AG09319 (cell line): ENCODE measurements around the gene NEK9.

ENCODE experiments used
- DNase-seq: peaks from one replicate; pipeline ENCODE4 v3.0.0-alpha.2; 2010; ENCODE audit warnings: low read depth; ENCODE audit errors: extremely low read depth
- TF ChIP-seq, protein P1 (sequence below): IDR thresholded peaks from 2 replicates; pipeline ENCODE4 v1.5.1; 2011; ENCODE audit warnings: low read depth, mild to moderate bottlenecking, inconsistent platforms, low read length, moderate library complexity

The NEK9 gene

DNA sequence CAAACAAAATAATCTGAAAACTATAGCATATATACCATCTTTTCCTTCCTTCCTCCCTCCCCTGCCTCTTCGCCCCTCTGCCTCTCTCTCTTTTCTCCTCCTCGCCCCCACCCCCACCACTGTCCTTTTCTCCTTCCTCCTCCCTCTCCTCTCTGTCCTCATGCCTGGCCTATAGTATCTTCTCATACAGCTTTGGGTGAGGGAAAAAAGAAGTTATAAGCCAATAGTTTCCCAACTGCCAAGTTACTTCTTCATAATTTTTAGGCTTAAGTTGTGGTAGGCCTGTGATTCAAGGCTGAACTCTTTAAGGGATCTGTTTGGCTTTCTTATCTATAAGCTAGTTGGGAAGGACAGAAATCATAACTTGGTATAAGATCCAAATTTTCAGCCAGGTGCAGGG lies 40.5 kb upstream of the NEK9 start:
- TF ChIP-seq, protein P1, sequence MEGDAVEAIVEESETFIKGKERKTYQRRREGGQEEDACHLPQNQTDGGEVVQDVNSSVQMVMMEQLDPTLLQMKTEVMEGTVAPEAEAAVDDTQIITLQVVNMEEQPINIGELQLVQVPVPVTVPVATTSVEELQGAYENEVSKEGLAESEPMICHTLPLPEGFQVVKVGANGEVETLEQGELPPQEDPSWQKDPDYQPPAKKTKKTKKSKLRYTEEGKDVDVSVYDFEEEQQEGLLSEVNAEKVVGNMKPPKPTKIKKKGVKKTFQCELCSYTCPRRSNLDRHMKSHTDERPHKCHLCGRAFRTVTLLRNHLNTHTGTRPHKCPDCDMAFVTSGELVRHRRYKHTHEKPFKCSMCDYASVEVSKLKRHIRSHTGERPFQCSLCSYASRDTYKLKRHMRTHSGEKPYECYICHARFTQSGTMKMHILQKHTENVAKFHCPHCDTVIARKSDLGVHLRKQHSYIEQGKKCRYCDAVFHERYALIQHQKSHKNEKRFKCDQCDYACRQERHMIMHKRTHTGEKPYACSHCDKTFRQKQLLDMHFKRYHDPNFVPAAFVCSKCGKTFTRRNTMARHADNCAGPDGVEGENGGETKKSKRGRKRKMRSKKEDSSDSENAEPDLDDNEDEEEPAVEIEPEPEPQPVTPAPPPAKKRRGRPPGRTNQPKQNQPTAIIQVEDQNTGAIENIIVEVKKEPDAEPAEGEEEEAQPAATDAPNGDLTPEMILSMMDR, result no peak
- no peak for DNase-seq

DNA sequence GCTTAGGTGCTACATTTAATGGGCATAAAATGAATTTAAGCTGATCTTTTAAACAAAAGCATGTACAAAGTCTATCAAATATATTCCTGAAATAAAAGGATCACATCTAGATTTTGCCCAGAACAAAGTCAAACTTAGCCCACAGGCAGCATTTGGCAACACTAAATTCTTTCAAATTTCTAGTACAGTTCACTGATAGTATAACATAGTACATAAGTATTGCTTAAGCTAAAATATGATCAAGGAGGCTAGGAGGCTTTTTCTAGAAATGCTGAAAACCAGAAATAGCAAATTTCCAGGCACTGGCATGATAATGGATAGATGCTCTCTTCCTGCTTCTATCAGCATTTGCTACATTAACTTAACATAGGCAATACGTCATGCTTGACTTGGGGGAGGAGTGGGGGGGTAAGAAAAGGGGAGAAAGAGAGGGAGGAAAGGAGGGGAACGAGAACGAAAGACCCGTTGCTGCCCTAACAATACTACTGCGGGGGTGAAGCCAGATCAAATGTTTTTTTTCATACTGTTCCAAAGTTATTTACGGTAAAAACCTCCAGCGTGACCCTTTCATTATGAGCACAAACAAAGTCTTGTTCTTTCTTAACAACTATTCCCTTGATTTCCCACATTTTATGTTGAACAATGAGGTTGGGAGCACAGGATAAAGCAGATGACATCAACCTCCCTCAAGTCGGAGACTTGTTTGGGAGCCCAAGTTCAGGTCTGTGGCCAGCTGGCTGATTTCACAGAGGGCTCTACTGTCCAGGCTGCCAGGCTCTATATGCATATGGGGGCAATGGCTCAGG lies 38.9 kb upstream of the NEK9 start:
- TF ChIP-seq, protein P1, result no peak
- no peak for DNase-seq

DNA sequence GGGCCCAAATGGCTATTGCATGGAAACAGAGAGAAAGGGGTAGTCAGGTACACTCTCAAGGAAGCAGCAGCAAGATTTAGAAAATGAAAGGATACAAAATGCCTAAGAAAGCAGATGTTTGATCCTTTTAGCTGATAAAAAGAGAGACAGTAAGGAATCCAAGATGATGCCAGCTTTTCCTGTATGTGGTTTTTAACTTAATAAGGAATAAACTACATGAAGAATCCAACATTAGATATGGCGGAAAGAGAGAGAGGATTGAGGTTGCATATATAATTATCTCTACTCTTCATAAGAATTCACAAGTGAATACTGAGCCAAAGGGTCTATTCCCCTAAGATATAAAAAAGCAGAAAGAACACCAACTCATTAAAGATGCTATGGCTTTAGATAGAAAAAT lies 38.0 kb upstream of the NEK9 start:
- DNase-seq, result no peak

DNA sequence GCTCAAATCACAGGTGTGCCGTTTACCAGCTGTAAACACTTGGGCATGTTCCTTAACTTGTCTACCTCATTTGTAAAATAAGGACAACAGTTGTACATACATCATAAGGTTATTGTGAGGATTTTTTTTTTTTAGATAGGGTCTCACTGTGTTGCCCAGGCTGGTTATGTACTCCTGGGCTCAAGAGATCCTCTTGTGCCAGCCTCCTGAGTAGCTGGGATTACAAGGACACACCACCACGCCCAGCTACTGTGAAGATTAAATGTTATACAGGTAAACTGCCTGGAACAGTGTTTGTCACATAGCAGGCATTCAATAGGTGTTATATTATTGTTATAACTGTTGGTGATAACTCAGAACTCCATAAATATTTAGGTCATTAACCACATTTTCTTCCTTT lies 36.8 kb upstream of the NEK9 start:
- DNase-seq, result no peak
- TF ChIP-seq, protein P1, result no peak

More for the DNA sequence above, 38.0 kb upstream of the NEK9 start:
- TF ChIP-seq, protein P1, result no peak

DNA sequence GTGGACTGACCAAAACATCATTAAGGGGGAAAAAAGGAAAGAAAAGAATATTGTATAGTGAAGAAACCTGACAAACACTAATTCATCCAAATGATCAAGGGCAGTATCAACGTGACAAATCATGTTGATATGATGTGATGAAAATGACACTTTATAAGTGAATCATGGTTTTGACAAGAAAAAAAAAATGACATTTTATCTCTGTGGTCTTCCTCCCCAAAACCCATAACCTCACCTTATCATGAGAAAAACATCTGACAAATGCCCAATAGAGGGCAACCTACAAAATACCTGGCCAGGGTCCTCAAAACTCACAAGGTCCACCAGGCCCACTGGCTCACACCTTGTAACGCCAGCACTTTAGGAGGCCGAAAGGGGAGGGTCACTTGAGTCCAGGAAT lies 35.8 kb upstream of the NEK9 start:
- DNase-seq, result no peak
- TF ChIP-seq, protein P1, result no peak

DNA sequence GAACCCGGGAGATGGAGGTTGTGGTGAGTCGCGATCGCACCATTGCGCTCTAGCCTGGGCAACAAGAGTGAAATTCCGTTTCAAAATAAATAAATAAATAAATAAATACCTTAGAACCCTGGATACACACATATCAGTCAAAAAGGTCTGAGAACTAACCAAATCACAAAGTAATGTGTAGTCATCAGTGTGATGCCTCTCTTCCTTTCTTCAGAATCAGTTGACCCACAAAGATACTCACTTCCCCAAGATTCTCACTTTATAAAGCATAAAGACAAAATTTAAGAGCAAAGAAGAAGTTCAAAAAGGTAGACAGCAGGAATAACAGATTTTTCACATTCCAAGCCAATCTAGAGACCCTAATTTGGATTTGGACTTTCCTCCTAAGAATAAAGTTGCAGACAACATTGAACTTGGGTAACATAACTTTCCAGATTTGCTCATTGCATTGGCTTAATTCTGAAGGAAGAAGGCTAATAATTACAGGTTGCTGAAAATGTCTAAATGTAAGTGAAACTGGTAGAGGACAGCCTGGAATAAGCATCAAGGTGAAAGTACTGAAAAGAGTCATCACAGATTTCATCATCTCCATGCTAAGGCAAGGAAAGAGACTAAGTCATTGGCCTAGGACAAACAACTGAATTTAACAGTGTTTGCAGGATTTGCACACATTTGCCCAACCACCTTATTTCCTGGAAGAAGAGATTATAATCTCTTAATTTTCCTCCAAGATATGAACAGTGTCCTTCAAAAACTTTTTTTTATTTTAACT lies 32.2 kb upstream of the NEK9 start:
- DNase-seq, result no peak
- TF ChIP-seq, protein P1, result no peak

DNA sequence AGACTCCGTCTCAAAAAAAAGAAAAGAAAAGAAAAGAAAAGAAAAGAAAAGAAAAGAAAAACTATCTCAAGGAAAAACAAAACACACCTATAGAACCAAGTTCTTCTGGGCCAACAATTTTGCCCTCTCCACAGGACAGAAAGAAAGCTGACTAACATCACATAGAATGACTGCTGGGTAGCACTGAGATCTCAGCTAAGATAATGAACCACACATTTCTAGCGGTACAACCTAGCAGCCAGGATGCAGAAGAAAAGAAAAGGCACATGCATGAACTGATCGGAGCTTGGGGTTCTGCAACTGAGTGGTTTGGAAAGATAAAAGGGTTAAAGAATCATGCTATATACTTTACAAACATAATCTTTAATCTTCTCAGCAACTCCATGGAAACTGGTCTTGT lies 30.1 kb upstream of the NEK9 start:
- no peak for DNase-seq
- TF ChIP-seq, protein P1, result no peak
